ENCODE results near the gene TPRG1.

DNA sequence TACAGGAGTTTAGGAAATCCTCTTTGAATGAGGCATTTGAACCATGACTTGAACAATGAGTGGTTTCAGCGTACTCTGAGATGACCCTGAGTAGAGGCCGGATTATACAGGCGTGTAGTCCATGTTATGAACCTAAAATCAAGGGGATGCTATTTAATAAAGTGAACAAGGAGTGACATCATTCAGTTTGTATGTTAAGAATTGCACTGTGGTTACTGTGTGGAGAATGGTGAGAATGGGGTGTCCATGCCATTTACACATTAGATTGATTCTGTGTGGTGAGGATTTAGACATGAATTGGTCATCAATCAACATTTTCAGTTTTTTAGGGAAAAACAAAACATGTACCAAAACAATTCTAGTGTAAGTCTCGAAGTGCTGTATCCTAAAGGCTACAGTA lies 65.8 kb downstream of the TPRG1 start:
- TF ChIP-seq, protein P1, sequence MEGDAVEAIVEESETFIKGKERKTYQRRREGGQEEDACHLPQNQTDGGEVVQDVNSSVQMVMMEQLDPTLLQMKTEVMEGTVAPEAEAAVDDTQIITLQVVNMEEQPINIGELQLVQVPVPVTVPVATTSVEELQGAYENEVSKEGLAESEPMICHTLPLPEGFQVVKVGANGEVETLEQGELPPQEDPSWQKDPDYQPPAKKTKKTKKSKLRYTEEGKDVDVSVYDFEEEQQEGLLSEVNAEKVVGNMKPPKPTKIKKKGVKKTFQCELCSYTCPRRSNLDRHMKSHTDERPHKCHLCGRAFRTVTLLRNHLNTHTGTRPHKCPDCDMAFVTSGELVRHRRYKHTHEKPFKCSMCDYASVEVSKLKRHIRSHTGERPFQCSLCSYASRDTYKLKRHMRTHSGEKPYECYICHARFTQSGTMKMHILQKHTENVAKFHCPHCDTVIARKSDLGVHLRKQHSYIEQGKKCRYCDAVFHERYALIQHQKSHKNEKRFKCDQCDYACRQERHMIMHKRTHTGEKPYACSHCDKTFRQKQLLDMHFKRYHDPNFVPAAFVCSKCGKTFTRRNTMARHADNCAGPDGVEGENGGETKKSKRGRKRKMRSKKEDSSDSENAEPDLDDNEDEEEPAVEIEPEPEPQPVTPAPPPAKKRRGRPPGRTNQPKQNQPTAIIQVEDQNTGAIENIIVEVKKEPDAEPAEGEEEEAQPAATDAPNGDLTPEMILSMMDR (IDR thresholded peaks at IDR 0.05), result no peak
- no peak for TF ChIP-seq POLR2A (IDR thresholded peaks at IDR 0.05)

Data from body of pancreas (tissue), 4 donors.